ENCODE data around the gene GTF2F1.
"Not testable (repeated sequence)": the region's sequence is repeated elsewhere in the genome, so short reads cannot be mapped to it uniquely, and the experiment has no call there.

Gene GTF2F1

GRCh38 chr19:6384381-6384780 is 8.6 kb downstream of the GTF2F1 start:
- no peak for DNase-seq

DNA sequence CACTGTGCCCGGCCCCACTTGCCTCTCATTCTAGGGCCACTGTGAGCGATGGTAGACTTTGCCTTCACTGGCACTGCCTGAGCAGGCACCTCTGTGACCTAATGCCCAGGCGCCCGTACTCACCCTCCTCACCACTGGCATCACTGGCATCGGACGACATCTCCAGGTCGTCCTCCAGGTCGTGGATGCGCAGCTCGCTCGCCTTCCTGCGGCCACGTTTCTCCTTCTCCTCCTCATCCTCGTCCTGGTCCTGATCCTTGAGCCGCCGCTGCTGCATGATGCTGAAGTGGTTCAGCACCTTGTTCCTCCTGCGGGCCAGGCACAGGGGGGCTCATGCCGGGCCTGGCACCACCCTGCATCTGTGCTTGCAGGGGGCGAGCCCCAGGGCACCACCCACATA is 9.8 kb downstream of the GTF2F1 start:
- DNase-seq, result no peak

DNA sequence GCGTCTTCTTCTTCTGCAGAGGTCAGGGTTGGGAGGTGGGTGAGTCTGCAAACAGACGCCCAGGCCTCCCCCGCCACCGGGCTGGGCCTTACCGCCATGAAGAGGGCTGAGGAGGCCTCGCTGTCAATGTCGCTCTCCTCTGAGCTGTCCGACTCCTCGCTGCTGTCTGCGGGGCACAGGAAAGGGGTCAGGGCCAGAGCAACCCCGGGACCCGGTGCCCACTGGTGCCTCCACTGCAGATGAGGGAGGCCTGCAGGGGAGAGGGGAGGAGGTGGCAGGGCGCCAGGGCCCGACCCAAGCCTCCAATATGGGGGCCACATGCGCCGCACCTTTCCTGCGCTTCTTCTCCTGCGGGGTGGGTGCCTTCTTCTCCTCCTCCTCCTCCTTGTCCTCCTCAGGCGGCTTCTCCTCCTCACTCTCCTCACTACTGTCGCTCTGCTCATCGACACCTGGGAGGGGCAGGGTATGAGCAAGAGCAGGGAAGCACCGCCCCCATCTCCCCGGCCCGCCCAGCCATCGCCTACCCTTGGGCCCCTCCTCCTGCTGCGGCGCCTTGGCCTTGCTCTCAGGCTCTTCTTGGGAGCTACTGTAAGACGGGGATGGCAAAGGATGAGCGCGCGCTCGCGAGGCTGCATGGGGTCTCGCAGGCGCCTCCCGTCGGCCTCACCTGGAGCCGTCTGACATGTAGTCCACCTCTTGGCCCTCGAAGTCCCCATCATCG is 11.8 kb downstream of the GTF2F1 start:
- DNase-seq, result no peak

DNA sequence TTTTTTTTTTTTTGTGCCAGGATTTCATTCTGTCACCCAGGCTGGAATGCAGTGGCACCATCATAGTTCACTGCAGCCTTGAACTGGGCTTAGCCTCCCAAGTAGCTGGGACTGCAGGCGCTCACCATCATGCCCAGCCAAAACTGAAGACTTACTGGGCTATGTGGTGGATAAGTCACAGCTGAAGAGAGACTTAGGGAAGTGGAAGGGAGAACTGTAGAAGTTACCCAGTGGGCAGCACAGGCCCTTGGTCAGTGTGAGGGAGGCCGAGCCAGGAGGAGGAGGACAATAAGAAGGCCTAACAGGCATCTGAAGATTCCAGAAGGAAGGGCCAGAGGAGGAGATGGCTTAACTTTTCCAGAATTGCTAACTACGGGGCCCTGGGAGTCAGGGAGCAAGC is 13.2 kb downstream of the GTF2F1 start:
- no peak for DNase-seq

GRCh38 chr19:6378486-6378885 is 14.5 kb downstream of the GTF2F1 start:
- DNase-seq, result peak in 1 of 2 experiments; percentile 14

GRCh38 chr19:6378041-6378440 is 14.9 kb downstream of the GTF2F1 start:
- no peak for DNase-seq

- no peak for DNase-seq
Measured at GRCh38 chr19:6376512-6377190, 16.3 kb downstream of the GTF2F1 start.

GRCh38 chr19:6375411-6376010 is 17.5 kb downstream of the GTF2F1 start, which contains the start of gene PSPN:
Gene PSPN, minus strand, starts transcription at chr19:6375933. Its CDS starts 84 bp downstream, at chr19:6375849.
- DNase-seq, result no peak

GRCh38 chr19:6374711-6375410 is 18.1 kb downstream of the GTF2F1 start:
- DNase-seq, result no peak

DNA sequence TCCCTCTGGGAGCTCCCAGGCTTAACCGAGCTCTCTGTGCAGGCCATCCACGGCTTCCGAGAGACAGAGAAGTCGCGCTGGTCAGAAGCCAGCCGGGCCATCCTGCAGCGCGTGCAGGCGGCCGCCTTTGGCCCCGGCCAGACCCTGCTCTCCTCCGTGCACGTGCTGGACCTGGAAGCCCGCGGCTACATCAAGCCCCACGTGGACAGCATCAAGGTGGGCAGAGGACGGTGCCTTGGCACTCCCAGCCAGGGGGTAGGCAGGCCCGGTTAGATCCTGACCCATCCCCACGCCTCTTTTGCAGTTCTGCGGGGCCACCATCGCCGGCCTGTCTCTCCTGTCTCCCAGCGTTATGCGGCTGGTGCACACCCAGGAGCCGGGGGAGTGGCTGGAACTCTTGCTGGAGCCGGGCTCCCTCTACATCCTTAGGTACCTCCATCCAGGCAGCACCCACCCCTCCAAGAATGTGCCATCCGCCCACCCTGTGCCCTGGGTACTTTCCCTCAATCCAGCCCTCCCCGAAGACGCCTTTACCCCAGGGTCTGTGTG is 18.7 kb downstream of the GTF2F1 start:
- no peak for DNase-seq

DNA sequence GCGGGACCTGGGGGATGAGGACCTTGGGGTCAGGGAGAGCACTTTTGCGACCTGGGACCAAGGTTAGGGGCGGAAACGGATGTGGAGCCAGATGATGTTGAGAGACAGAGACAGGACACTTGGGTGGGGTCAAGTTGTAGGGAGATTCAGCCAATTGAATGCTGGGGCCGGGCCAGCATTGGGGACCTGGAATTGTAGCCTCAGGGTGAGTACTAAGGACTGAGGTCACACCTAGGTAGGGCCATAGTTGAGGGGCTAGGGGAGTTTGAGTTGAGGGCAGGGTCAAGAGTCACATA is 19.2 kb downstream of the GTF2F1 start:
- DNase-seq, result no peak

GRCh38 chr19:6373096-6373812 is 19.7 kb downstream of the GTF2F1 start:
- DNase-seq, result peak; percentile 95 to 97

DNA sequence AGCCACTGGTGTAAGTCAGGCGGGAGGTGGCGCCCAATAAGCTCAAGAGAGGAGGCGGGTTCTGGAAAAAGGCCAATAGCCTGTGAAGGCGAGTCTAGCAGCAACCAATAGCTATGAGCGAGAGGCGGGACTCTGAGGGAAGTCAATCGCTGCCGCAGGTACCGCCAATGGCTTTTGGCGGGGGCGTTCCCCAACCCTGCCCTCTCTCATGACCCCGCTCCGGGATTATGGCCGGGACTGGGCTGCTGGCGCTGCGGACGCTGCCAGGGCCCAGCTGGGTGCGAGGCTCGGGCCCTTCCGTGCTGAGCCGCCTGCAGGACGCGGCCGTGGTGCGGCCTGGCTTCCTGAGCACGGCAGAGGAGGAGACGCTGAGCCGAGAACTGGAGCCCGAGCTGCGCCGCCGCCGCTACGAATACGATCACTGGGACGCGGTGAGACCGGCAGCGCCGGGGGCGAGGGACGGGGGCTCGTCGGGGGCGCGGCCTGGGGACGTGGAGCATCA is 20.3 kb downstream of the GTF2F1 start, which contains the start of gene ALKBH7:
Gene ALKBH7 (plus strand): TSS at position 201 of the 502 bp plus-strand sequence. CDS start 27 bp downstream, at position 228.
- peak; percentile 100 for DNase-seq

DNA sequence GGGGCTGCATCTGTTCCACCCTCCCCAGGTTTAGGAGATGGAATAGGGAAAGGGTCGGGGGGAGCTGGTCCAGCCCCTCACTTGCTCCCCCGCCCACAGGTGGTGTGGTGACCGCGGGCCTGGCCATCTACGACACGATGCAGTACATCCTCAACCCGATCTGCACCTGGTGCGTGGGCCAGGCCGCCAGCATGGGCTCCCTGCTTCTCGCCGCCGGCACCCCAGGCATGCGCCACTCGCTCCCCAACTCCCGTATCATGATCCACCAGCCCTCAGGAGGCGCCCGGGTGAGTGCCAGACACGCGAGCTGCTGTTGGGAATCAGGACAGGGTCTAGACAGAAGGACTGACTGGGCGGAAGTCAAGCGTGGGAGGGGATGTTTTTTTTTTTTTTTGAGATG is 28.6 kb downstream of the GTF2F1 start:
- no peak for DNase-seq

DNA sequence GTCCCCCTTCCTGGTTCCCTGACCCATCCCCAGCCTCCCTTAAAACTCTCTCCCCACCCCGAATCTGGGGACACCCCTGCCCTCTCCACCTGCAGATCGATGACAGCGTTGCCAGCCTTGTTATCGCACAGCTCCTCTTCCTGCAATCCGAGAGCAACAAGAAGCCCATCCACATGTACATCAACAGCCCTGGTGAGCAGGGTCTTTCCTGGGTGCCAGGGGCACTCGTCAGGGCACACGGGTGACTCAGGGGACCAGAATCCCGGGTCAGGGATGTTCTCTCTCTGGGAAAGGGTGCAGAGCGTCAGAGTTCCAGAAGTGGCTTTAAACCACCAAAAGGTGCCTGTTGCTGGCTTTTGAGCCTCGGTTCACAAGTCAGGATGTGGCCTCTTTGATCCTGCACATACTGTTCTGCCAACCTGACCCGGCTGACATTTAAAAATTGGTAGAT is 30.6 kb downstream of the GTF2F1 start:
- DNase-seq, result no peak

DNA sequence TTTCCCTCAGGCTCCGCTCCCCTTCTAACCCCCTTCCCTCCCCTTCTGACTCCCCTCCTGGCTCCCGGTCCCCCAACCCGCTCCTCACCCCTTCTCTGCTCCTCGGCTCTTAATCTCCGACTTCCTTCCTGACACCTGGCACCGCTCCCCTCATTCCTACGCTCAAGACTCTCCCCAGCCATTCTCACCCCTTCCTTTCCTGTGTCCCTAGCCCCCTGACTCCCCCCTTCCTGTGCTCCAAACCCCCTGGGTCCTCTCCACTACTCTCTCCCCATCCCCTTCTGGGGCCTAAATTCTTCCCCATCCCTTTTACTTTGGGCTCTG is 31.0 kb downstream of the GTF2F1 start:
- peak in 1 of 2 experiments; percentile 38 for DNase-seq

DNA sequence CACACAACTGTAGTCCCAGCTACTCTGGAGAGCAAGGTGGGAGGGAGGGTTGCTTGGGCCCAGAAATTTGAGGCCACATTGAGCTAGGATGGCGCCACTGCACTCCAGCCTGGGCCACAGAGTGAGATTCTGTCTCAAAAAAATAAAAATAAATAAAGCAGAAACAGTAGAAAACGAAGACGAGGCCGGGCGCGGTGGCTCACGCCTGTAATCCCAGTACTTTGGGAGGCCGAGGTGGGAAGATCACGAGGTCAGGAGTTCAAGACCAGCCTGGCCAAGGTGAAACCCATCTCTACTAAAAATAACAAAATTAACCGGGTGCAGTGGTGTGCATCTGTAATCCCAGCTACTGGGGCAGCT is 32.1 kb downstream of the GTF2F1 start:
- DNase-seq, result not testable (repeated sequence)

DNA sequence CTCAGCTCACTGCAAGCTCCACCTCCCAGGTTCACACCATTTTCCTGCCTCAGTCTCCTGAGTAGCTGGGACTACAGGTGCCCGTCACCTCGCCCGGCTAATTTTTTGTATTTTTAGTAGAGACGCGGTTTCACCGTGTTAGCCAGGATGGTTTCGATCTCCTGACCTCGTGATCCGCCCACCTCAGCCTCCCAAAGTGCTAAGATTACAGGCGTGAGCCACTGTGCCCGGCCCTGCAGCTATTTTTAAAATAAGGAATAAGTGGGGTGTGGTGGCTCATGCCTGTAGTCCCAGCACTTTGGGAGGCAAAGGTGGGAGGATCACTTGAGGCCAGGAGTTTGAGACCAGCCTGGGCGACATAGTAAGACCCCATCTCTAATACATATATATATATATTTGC is 32.5 kb downstream of the GTF2F1 start:
- not testable (repeated sequence) for DNase-seq

- no peak for DNase-seq
Measured at GRCh38 chr19:6359568-6360341, 33.2 kb downstream of the GTF2F1 start.

DNA sequence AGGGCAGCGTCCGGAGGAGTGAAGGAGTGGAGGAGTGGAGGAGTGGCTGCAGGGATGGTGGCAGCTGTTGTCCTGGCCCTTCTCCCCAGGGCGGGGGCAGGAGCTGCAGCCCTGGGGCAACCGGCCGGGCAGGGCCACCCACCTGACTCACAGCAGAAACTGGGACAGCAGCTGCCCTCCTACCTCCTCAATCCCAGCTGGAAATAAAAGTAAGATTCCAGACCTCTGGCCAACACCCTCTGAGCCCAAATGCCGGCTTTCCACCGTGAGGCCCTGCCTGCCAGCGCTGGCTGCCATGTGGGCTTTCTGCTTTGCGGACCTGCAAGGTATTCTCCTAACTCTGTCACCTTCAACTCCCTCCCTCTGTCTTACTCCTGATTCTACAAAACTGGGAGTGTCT is 35.0 kb downstream of the GTF2F1 start:
- DNase-seq, result peak in 1 of 2 experiments; percentile 22

DNA sequence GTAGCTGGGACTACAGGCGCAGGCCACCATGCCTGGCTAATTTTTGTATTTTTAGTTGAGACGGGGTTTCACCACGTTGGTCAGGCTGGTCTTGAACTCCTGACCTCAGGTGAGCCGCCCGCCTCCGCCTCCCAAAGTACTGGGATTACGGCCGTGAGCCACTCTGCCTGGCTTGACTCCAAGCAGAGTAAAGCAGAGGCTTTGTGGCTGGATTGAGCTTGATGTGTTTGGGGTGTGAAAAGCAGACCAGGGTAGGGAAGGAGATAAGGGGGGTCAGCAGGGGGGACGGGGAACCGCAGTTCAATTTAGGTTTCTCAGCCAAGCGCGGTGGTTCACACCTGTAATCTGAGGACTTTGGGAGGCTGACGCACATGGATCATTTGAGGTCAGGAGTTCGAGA is 35.8 kb downstream of the GTF2F1 start:
- DNase-seq, result no peak

Data from NCI-H524 (cell line).